ENCODE measurements around the gene SLC25A19.

Gene SLC25A19

GRCh38 chr17:75239778-75240393 lies 49.3 kb downstream of the SLC25A19 start:
- DNase-seq: no peak

- DNase-seq: no peak
Observed at GRCh38 chr17:75239214-75239613, 50.0 kb downstream of the SLC25A19 start.

- DNase-seq: peak; percentile 70 to 76
Observed at GRCh38 chr17:75238684-75239191, 50.5 kb downstream of the SLC25A19 start.

- DNase-seq: peak in 1 of 2 experiments; percentile 25
Observed at GRCh38 chr17:75238020-75238580, 51.1 kb downstream of the SLC25A19 start.

- DNase-seq: no peak
Observed at GRCh38 chr17:75237100-75238014, 51.9 kb downstream of the SLC25A19 start.

GRCh38 chr17:75232786-75233185 lies 56.4 kb downstream of the SLC25A19 start:
- no peak for DNase-seq

- DNase-seq: no peak
Observed at GRCh38 chr17:75231741-75232464, 57.3 kb downstream of the SLC25A19 start.

- DNase-seq: no peak
Observed at GRCh38 chr17:75231071-75231470, 58.2 kb downstream of the SLC25A19 start.

- DNase-seq: no peak
Observed at GRCh38 chr17:75228847-75229246, 60.4 kb downstream of the SLC25A19 start.

- no peak for DNase-seq
Observed at GRCh38 chr17:75228305-75228704, 60.9 kb downstream of the SLC25A19 start.

- DNase-seq: no peak
Observed at GRCh38 chr17:75227729-75228128, 61.5 kb downstream of the SLC25A19 start.

- DNase-seq: no peak
Observed at GRCh38 chr17:75225016-75225415, 64.2 kb downstream of the SLC25A19 start.
